Fibroblast of lung (primary cell): ENCODE data around the gene MYH3. TPM values are rescaled to one million over a fixed set of nuclear protein-coding genes. Genes with fewer than 3 reads are reported as not detected.

Source experiments
- DNase-seq, 2 donors: peaks; one replicate each; pipeline versions ENCODE4 v3.0.0 to v3.0.0-alpha.2; 2010; ENCODE audit warnings: low read depth in 2 of 2
- H2AFZ ChIP-seq: 2 replicates; pipeline ENCODE4 v1.5.1; 2012; ENCODE audit warnings: low read length, control low read depth, inconsistent platforms
- H3K27ac ChIP-seq: 2 replicates; pipeline ENCODE4 v1.5.1; 2011; ENCODE audit warnings: low read length, control low read depth; ENCODE audit not compliant: insufficient read depth
- H3K27me3 ChIP-seq: 2 replicates; pipeline ENCODE4 v1.5.1; 2011; ENCODE audit warnings: mild to moderate bottlenecking, low read length; ENCODE audit not compliant: control insufficient read depth, insufficient read depth
- H3K36me3 ChIP-seq: 2 replicates; pipeline ENCODE4 v1.5.1; 2011; ENCODE audit warnings: low read length; ENCODE audit not compliant: control insufficient read depth, insufficient read depth
- H3K4me1 ChIP-seq: 2 replicates; pipeline ENCODE4 v1.5.1; 2011; ENCODE audit warnings: low read length; ENCODE audit not compliant: control insufficient read depth, insufficient read depth; ENCODE audit errors: extremely low read depth
- H3K4me2 ChIP-seq: 2 replicates; pipeline ENCODE4 v1.5.1; 2011; ENCODE audit warnings: low read length, control low read depth; ENCODE audit not compliant: insufficient read depth; ENCODE audit errors: extremely low read depth
- H3K4me3 ChIP-seq, 4 experiments: fragments of 200-600 bp in 1 of 4; sonication (generic) in 1 of 4; replicated peaks in 1 of 4; 2 replicates each; pipeline ENCODE4 v1.5.1; 2011 to 2016; ENCODE audit warnings: low read length in 4 of 4, low read depth in 3 of 4, mild to moderate bottlenecking in 3 of 4, control low read depth in 2 of 4, inconsistent platforms in 1 of 4, mixed read lengths in 1 of 4; ENCODE audit not compliant: insufficient read depth in 1 of 4; ENCODE audit errors: control extremely low read depth in 1 of 4
- H3K79me2 ChIP-seq: 2 replicates; pipeline ENCODE4 v1.5.1; 2012; ENCODE audit warnings: mild to moderate bottlenecking, low read length, inconsistent platforms; ENCODE audit not compliant: control insufficient read depth, insufficient read depth
- H3K9ac ChIP-seq: 2 replicates; pipeline ENCODE4 v1.5.1; 2011; ENCODE audit warnings: mild to moderate bottlenecking, low read length, control low read depth; ENCODE audit not compliant: insufficient read depth
- H3K9me3 ChIP-seq: 2 replicates; pipeline ENCODE4 v1.5.1; 2012; ENCODE audit warnings: low read depth, low read length; ENCODE audit not compliant: control insufficient read depth, insufficient read depth
- H4K20me1 ChIP-seq: 2 replicates; pipeline ENCODE4 v1.5.1; 2011; ENCODE audit warnings: low read length; ENCODE audit not compliant: control insufficient read depth, insufficient read depth; ENCODE audit errors: extremely low read depth
- CTCF ChIP-seq, 2 donors: IDR thresholded peaks in 1 of 2; conservative IDR thresholded peaks in 1 of 2; 1 replicate in 1 of 2; 2 replicates in 1 of 2; pipeline ENCODE4 v1.5.1; 2011 to 2012; ENCODE audit warnings: low read length in 2 of 2, control low read depth in 1 of 2, inconsistent platforms in 1 of 2, low read depth in 1 of 2, mild to moderate bottlenecking in 1 of 2
- EZH2 ChIP-seq: IDR thresholded peaks from 2 replicates; pipeline ENCODE4 v1.5.1; 2012; ENCODE audit warnings: low read length, control low read depth, mild to moderate bottlenecking; ENCODE audit errors: missing control alignments
- polyA plus RNA-seq, 2 donors: library from polyadenylated mRNA; depleted of rRNA in 1 of 2; stranded (reverse) in 1 of 2; unstranded in 1 of 2; fragments of >200 nt; gene quantifications; 2 replicates each; pipeline ENCODE4 v1.2.1, GENCODE V29; 2011 to 2012; ENCODE audit warnings: missing spikeins in 1 of 2
- total RNA-seq: library from RNA; depleted of rRNA; stranded (reverse); fragments of >200 nt; gene quantifications from 2 replicates; pipeline ENCODE4 v1.2.1, GENCODE V29; 2014

MYH3 gene
- total and polyA plus RNA-seq, 2 donors (not counting 1 experiment from before 2014, with no cell fraction given), result 0.25 to 0.50 TPM

- no peak for TF ChIP-seq EZH2
- TF ChIP-seq CTCF (conservative IDR thresholded peaks at IDR 0.05 in 1 of 2, IDR thresholded peaks at IDR 0.05 in 1 of 2; ENCODE audit: low read depth in 1 of 2, low read length in 2 of 2), result no peak
- no peaks in the 10 kb centered on the region for H3K36me3 ChIP-seq
- no peak overlapping the region for H3K4me3 ChIP-seq
- no peaks in the 10 kb centered on the region for H3K9me3 ChIP-seq
- H3K4me2 ChIP-seq, result no peak overlapping the region
- DNase-seq, result no peak
- no peak overlapping the region for H3K9ac ChIP-seq
- no peaks in the 10 kb centered on the region for H3K4me1 ChIP-seq
- H3K79me2 ChIP-seq, result no peaks in the 10 kb centered on the region
- no peaks in the 10 kb centered on the region for H3K27me3 ChIP-seq
- no peak overlapping the region for H3K27ac ChIP-seq
- H2AFZ ChIP-seq, result no peak overlapping the region
- no peaks in the 10 kb centered on the region for H4K20me1 ChIP-seq
Observed at GRCh38 chr17:10598621-10599020, 58.5 kb downstream of the MYH3 start.

- Histone ChIP-seq H3K9me3 (no peaks in the 10 kb centered on the region), H3K36me3 (no peaks in the 10 kb centered on the region), H3K27ac (no peak overlapping the region), H2AFZ (no peak overlapping the region), H3K79me2 (no peaks in the 10 kb centered on the region), H3K9ac (no peak overlapping the region), H3K4me2 (no peak overlapping the region), H4K20me1 (no peaks in the 10 kb centered on the region), H3K4me3 (no peak overlapping the region), H3K4me1 (no peaks in the 10 kb centered on the region), H3K27me3 (no peaks in the 10 kb centered on the region)
- DNase-seq, result no peak
- TF ChIP-seq CTCF (conservative IDR thresholded peaks at IDR 0.05 in 1 of 2, IDR thresholded peaks at IDR 0.05 in 1 of 2; ENCODE audit: low read depth in 1 of 2, low read length in 2 of 2) (no peak), EZH2 (no peak)
Observed at GRCh38 chr17:10589553-10590145, 67.5 kb downstream of the MYH3 start.

- Histone ChIP-seq H2AFZ (no peak overlapping the region), H3K79me2 (no peaks in the 10 kb centered on the region), H3K4me3 (no peak overlapping the region), H4K20me1 (no peaks in the 10 kb centered on the region), H3K4me1 (no peaks in the 10 kb centered on the region), H3K27me3 (no peaks in the 10 kb centered on the region), H3K27ac (no peak overlapping the region), H3K9ac (no peak overlapping the region), H3K9me3 (no peaks in the 10 kb centered on the region), H3K36me3 (no peaks in the 10 kb centered on the region), H3K4me2 (no peak overlapping the region)
- no peak for TF ChIP-seq EZH2
- TF ChIP-seq CTCF (conservative IDR thresholded peaks at IDR 0.05 in 1 of 2, IDR thresholded peaks at IDR 0.05 in 1 of 2; ENCODE audit: low read depth in 1 of 2, low read length in 2 of 2), result no peak
- DNase-seq, result no peak
Observed at GRCh38 chr17:10585529-10585928, 71.6 kb downstream of the MYH3 start.
